ENCODE results near the gene DOP1A.
"Not testable (repeated sequence)": the region's sequence is repeated elsewhere in the genome, so short reads cannot be mapped to it uniquely, and the experiment has no call there.

Gene DOP1A

GRCh38 chr6:83153883-83154521 lies 86.5 kb downstream of the DOP1A start:
- DNase-seq: no peak

DNA sequence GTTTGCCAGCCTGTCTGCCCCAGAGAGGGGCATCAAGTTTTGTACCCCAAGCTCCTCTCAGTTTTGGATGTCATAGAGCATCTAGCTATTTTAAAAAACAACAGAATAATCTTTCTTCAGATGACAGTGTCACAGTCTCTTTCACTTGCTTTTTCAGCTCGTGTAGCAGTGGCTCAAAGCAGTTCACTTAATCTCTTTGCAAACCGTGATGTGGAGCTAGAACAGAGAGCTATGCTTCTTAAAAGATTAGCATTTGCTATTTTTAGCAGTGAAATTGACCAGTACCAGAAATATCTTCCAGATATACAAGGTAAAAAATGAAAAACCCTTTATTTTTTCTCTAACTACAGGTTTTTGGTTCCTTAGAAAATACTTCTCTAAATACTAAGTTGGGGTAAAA lies 88.3 kb downstream of the DOP1A start:
- no peak for DNase-seq

DNA sequence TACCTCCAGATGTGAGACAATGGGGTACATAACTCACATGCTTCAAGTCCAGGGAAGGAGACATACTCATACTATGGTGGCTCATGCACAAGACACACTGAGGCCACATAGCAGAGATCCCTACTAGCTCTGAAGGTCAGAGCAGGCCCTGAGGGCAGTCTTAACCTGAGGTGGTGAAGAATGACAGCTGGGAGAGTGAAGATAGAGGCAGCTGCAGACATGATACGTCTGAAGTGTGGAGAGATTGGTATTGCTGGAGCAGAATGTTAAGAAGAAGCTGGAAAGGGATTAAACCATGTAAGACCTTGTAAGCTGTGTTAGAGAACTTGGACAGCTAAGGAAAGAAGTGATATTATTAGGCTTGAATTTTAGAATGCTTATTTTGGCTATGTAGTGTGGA lies 92.7 kb downstream of the DOP1A start:
- no peak for DNase-seq

GRCh38 chr6:83167726-83168278 lies 100.3 kb downstream of the DOP1A start:
- DNase-seq: no peak

DNA sequence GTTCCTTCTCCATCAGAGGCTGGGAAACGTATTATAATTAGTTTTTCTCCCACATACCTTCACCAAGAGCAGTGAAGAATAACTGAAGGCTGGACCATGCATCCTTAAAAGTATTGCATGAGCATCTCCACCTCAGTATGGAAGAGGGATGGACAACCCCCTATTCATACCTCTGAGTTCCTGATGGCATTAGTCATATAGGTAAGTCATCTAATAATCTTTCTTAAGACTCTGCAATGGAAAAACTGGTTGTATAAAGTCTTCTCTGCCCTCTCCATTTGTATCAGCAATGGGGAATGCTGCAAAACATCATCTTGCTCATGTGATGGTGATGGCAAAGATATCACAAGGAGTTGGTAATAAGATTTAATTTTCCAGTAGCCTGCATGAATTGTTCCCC lies 101.1 kb downstream of the DOP1A start:
- DNase-seq: no peak

DNA sequence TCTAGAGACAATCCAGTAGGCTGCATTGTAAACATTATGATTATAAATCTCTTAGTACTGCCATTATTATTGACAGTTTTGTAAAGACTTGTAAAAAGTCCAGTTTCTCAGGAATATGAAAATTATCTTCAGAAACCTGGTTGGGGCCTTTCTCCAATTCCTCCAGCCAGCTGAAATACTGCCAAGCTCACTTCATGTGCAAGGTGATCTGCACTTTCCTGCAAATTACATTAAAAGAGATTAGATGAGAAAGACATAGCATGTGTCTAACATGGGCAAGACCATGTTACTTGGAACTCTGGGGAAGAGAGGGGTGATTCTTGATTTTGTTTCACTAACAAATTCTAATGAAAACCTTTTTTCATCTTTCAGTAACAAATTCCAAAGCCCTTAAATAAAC lies 101.6 kb downstream of the DOP1A start:
- DNase-seq: no peak

- DNase-seq: no peak
Observed at GRCh38 chr6:83169511-83169910, 102.0 kb downstream of the DOP1A start.

- DNase-seq: no peak
Observed at GRCh38 chr6:83176246-83176645, 108.8 kb downstream of the DOP1A start.

- DNase-seq: no peak
Observed at GRCh38 chr6:83180426-83180950, 113.0 kb downstream of the DOP1A start.

- DNase-seq: no peak
Observed at GRCh38 chr6:83182114-83182513, 114.6 kb downstream of the DOP1A start.

- DNase-seq: no peak
Observed at GRCh38 chr6:83183082-83183828, 115.8 kb downstream of the DOP1A start.

DNA sequence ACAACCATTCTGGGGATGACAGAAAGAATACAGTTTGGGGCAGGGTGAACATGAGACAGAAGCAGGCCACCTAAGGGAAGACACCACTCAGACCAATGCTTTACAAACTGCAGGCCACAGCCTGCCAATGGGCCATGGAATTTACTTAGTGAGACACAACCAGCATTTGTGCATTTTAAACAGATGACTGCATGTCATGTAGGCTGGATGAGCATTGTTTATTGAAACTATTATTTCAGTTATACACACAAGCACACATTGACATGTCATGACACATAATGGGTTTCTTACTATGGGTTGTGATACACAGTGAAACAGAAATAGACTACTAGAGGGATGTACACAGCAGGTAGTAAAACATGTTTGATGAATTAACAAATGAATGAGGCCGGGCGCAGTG lies 117.6 kb downstream of the DOP1A start:
- no peak for DNase-seq

DNA sequence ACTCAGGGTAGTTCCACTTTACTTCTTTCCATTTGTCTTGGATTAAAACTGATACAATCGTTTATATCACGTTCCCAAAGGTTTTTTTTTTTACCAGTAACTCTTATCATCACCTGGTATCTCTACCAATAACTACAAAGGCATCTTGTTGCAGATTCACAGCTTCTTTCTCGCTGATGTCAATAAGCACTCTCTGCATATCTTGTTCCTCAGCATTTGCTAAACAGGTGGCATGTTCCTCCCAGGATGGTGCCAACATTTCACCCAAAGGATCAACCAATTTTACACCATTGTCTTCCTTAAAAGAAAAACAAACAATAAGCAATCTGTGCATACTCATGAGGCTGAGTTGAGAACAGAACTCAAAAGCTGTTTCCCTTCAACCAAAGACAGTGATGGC lies 121.0 kb downstream of the DOP1A start:
- no peak for DNase-seq

DNA sequence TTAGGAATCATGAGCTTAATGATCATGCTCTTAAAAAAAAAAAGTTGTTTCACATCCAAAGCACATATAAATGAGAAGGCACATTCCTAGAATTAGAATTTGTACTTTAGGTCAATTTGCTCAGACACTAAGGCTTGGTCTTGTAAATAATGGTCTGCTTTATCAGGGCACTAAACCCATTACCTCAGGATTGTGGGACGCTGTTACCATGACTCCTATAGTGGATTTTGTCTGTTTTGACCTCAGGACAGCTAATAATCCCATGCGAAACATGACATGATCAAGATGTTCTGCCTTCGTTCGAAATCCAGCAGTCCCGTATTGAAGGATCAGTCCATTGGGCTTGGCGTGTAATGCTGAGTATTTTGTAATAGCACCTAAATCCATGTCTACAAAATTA lies 123.2 kb downstream of the DOP1A start:
- no peak for DNase-seq

- not testable (repeated sequence) for DNase-seq
Observed at GRCh38 chr6:83191974-83192373, 124.5 kb downstream of the DOP1A start.

DNA sequence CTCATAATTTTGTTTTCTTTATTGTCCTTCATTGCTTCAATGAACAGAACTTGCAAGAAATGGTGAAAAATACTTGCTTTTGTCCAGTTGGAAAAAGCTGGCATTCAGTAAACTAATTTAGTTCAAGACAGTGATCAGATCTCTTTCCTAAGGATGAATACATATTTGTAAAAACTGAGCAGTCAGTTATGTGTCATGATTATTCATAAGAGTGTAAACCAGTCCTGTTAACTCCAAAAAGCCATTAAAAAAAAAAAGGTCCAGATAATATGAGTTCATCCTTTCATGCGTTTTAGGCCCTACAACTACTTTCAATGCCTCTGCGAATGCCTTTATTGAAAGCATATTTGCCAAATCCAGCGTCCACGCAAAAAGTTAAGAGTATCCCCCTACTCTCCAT lies 125.0 kb downstream of the DOP1A start:
- DNase-seq: no peak

- DNase-seq: peak; percentile 83 to 91
Observed at GRCh38 chr6:83192871-83193746, 125.6 kb downstream of the DOP1A start, which contains the start of the genes PGM3 and RWDD2A. Gene PGM3 (minus strand): TSS chr6:83193265. CDS start chr6:83191012, 2,253 bp downstream. Gene RWDD2A (plus strand): TSS chr6:83193357. CDS start chr6:83194452, 1,095 bp downstream.

- peak; percentile 28 to 68 for DNase-seq
Observed at GRCh38 chr6:83193747-83194566, 126.5 kb downstream of the DOP1A start.

DNA sequence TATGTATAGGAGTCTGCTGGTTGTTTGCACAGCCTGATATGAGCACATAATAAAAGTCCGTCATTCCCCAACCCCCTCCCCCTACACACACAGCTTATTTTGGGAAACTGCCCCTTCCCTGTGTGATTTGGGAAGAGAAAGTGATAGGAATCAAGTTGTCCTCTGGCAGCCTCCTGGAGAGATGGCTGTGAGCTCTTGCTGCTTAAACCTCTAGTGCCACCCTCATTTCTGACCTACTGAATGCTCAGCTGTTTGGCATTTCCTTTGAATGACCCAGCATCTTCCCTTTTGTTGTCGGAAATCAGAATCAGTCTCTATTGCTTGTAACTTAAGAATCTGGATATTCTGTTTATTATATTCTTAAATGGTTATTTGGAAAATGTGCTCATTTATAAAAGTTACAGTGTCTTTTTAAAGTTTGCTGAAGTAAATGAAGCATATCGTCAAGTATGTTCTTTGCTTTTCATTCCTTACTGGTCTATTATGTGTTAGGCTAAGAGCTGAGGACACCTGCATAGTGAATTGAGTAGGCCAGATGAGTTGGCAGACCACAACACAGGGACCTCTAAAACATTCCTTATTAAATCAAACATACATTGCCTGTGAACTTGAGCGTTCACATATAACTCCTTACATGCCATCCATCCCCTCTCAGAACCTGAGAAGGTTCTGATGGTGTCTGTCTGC lies 131.2 kb downstream of the DOP1A start:
- no peak for DNase-seq

DNA sequence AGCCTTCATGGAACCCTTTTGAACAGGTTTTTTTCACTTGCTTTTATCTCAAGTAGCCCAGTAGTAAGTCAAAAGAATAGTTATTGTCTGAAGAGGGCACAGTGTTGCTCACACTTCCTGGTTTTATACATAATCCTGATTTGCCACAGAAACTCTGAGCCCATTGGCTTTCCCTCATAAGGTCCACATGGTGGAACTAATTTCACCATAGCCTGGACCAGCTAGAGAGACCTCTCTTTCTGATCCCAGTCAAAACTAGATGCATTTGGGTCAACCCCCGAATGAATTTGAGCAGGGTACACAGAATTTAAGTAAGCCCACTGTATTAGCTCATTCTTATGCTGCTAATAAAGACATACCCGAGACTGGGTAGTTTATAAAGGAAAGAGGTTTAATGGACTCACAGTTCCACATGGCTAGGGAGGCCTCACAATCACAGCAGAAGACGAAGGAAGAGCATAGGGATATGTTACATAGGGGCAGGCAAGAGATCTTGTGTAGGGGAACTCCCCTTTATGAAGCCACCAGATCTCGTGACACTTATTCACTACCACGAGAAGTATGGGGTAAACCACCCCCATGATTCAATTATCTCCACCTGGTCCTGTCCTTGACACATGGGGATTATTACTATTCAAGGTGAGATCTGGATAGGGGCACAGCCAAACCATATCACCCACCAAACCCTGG lies 131.8 kb downstream of the DOP1A start:
- DNase-seq: no peak

- DNase-seq: no peak
Observed at GRCh38 chr6:83199863-83200225, 132.4 kb downstream of the DOP1A start.
